GM23338 (cell line): Measurements from ENCODE around the gene C12orf56. TPM values are rescaled to one million over a fixed set of nuclear protein-coding genes. Genes with fewer than 3 reads are reported as not detected.

Experiments used
- ATAC-seq: fragments of 200-7000 bp; cut with Tn5 transposase; 3 replicates; pipeline ENCODE4 v1.9.1; 2020
- DNase-seq: peaks from one replicate; pipeline ENCODE4 v3.0.0-alpha.2; 2015; ENCODE audit warnings: low spot score
- H2AFZ ChIP-seq: fragments of 200-600 bp; sonication (generic); 2 replicates; pipeline ENCODE4 v1.8.0; 2016; ENCODE audit warnings: antibody characterized with exemption, mild to moderate bottlenecking, moderate library complexity
- H3F3A ChIP-seq: fragments of 200-600 bp; sonication (generic); replicated peaks from 2 replicates; pipeline ENCODE4 v1.8.0; 2017; ENCODE audit warnings: antibody characterized with exemption, mixed run types, low read depth
- H3K27ac ChIP-seq: fragments of 200-600 bp; sonication (generic); 2 replicates; pipeline ENCODE4 v1.6.1; 2016; ENCODE audit warnings: low read depth
- H3K27me3 ChIP-seq: fragments of 200-600 bp; sonication (generic); 2 replicates; pipeline ENCODE4 v1.8.0; 2016; ENCODE audit warnings: mild to moderate bottlenecking, mixed run types, moderate library complexity; ENCODE audit not compliant: insufficient read depth
- H3K36me3 ChIP-seq: fragments of 200-600 bp; sonication (generic); 2 replicates; pipeline ENCODE4 v1.8.0; 2016; ENCODE audit warnings: mild to moderate bottlenecking; ENCODE audit not compliant: insufficient read depth
- H3K4me1 ChIP-seq: fragments of 200-600 bp; sonication (generic); 2 replicates; pipeline ENCODE4 v1.8.0; 2016; ENCODE audit warnings: mild to moderate bottlenecking, moderate library complexity; ENCODE audit not compliant: insufficient read depth
- H3K4me2 ChIP-seq: fragments of 200-600 bp; sonication (generic); 2 replicates; pipeline ENCODE4 v1.7.1; 2017; ENCODE audit warnings: mixed run types
- H3K4me3 ChIP-seq: fragments of 200-600 bp; sonication (generic); 2 replicates; pipeline ENCODE4 v1.6.1; 2016; ENCODE audit warnings: mixed run types
- H3K79me2 ChIP-seq: fragments of 200-600 bp; sonication (generic); replicated peaks from 2 replicates; pipeline ENCODE4 v1.8.0; 2017; ENCODE audit warnings: mild to moderate bottlenecking; ENCODE audit not compliant: insufficient read depth
- H3K9me2 ChIP-seq: fragments of 200-600 bp; sonication (generic); 2 replicates; pipeline ENCODE4 v1.8.0; 2017; ENCODE audit not compliant: insufficient read depth
- H4K20me1 ChIP-seq: fragments of 200-600 bp; sonication (generic); replicated peaks from 2 replicates; pipeline ENCODE4 v1.8.0; 2017; ENCODE audit warnings: mild to moderate bottlenecking; ENCODE audit not compliant: insufficient read depth
- H3K27ac Mint-ChIP-seq: 2 replicates; pipeline ENCODE4 v1.8.0; 2020; ENCODE audit warnings: inconsistent platforms, mild to moderate bottlenecking, moderate library complexity, mixed read lengths
- H3K27me3 Mint-ChIP-seq: 3 replicates; pipeline ENCODE4 v1.8.0; 2022; ENCODE audit warnings: low read depth, mild to moderate bottlenecking, moderate library complexity, mixed read lengths, inconsistent platforms; ENCODE audit not compliant: insufficient read depth, poor library complexity
- H3K36me3 Mint-ChIP-seq: 3 replicates; pipeline ENCODE4 v1.8.0; 2021; ENCODE audit warnings: low read depth, mild to moderate bottlenecking, inconsistent platforms, moderate library complexity, mixed read lengths
- H3K4me1 Mint-ChIP-seq: 3 replicates; pipeline ENCODE4 v1.8.0; 2020; ENCODE audit warnings: mild to moderate bottlenecking, inconsistent platforms, mixed read lengths
- H3K4me3 Mint-ChIP-seq: 3 replicates; pipeline ENCODE4 v1.8.0; 2021; ENCODE audit warnings: moderate library complexity, mild to moderate bottlenecking, inconsistent platforms, mixed read lengths
- H3K9me3 Mint-ChIP-seq: 3 replicates; pipeline ENCODE4 v1.8.0; 2020; ENCODE audit warnings: moderate library complexity, mild to moderate bottlenecking, inconsistent platforms, mixed read lengths
- CREB1 ChIP-seq: fragments of 250-450 bp; sonication (Bioruptor Pico); IDR thresholded peaks from 2 replicates; pipeline ENCODE4 v1.5.0; 2020; ENCODE audit warnings: low read depth, mild to moderate bottlenecking, moderate library complexity
- CTCF ChIP-seq, 2 experiments: fragments of 200-600 bp in 1 of 2; sonication (generic) in 1 of 2; conservative IDR thresholded peaks; 2 replicates each; pipeline versions ENCODE4 v1.5.1 to v1.6.1; 2016 to 2017; ENCODE audit warnings: antibody characterized with exemption in 2 of 2, low read depth in 2 of 2, mild to moderate bottlenecking in 2 of 2, moderate library complexity in 1 of 2
- ETS1 ChIP-seq: IDR thresholded peaks from 2 replicates; pipeline ENCODE4 v1.6.1; 2016; ENCODE audit warnings: antibody characterized with exemption
- EZH2 ChIP-seq: fragments of 200-600 bp; sonication (generic); IDR thresholded peaks from one replicate; pipeline ENCODE4 v1.8.0; 2017; ENCODE audit warnings: antibody characterized with exemption, mild to moderate bottlenecking, low read depth; ENCODE audit not compliant: unreplicated experiment
- EZH2phosphoT487 ChIP-seq: fragments of 200-600 bp; sonication (generic); IDR thresholded peaks from one replicate; pipeline ENCODE4 v1.8.1; 2018; ENCODE audit warnings: antibody characterized with exemption; ENCODE audit not compliant: unreplicated experiment
- JUNB ChIP-seq: IDR thresholded peaks from one replicate; pipeline ENCODE4 v1.6.1; 2016; ENCODE audit warnings: antibody characterized with exemption; ENCODE audit not compliant: unreplicated experiment
- NANOG ChIP-seq: IDR thresholded peaks from 2 replicates; pipeline ENCODE4 v1.6.1; 2016; ENCODE audit warnings: antibody characterized with exemption, borderline replicate concordance
- POLR2AphosphoS5 ChIP-seq: IDR thresholded peaks from 2 replicates; pipeline ENCODE4 v1.6.1; 2016; ENCODE audit warnings: antibody characterized with exemption, low read depth
- REST ChIP-seq: IDR thresholded peaks from one replicate; pipeline ENCODE4 v1.6.1; 2018; ENCODE audit warnings: antibody characterized with exemption; ENCODE audit not compliant: unreplicated experiment
- STAT1 ChIP-seq: IDR thresholded peaks from one replicate; pipeline ENCODE4 v1.6.1; 2016; ENCODE audit warnings: antibody characterized with exemption; ENCODE audit not compliant: unreplicated experiment
- ZNF114 ChIP-seq: fragments of 250-450 bp; sonication (Bioruptor Pico); IDR thresholded peaks from 2 replicates; pipeline ENCODE4 v1.5.0; 2020; ENCODE audit warnings: mild to moderate bottlenecking, moderate library complexity
- ZNF331 ChIP-seq: fragments of 250-450 bp; sonication (Bioruptor Pico); IDR thresholded peaks from 2 replicates; pipeline ENCODE4 v1.5.0; 2020; ENCODE audit warnings: low read depth, mild to moderate bottlenecking, moderate library complexity
- ZNF462 ChIP-seq: fragments of 250-450 bp; sonication (Bioruptor Pico); IDR thresholded peaks from 2 replicates; pipeline ENCODE4 v1.5.0; 2020; ENCODE audit warnings: mild to moderate bottlenecking, moderate library complexity
- polyA plus RNA-seq: library from polyadenylated mRNA; unstranded; fragments of >200 nt; fragmentation: Nextera tagmentation; extraction: Ambion mirVana; gene quantifications from 2 replicates; pipeline ENCODE4 v1.2.1, GENCODE V29; 2016
- total RNA-seq: library from RNA; depleted of rRNA; stranded (reverse); fragments of >200 nt; shearing (Covaris generic); gene quantifications from 2 replicates; pipeline ENCODE4 v1.2.3, GENCODE V29; 2014

The C12orf56 gene
- total and polyA plus RNA-seq, 2 experiments from 2014 or later = 6.4 to 9.3 TPM

- no peak for TF ChIP-seq EZH2
- no peak for TF ChIP-seq ZNF462 (CRISPR knock-in tag)
Observed at GRCh38 chr12:64240781-64241180, 149.8 kb downstream of the C12orf56 start (continued).

- H3K27me3 Mint-ChIP-seq = no peaks in the 10 kb centered on the region
- no peak overlapping the region for H3K27ac ChIP-seq
- ATAC-seq (no peak), DNase-seq (no peak)
- H3K4me3 ChIP-seq = no peak overlapping the region
- H3K4me1 Mint-ChIP-seq = peaks cover 3% of the 10 kb centered on the region; the same call in 2 of the 3 replicates
- H3K79me2 ChIP-seq = no peaks in the 10 kb centered on the region
- H4K20me1 ChIP-seq = no peaks in the 10 kb centered on the region
- no peaks in the 10 kb centered on the region for H3K9me3 Mint-ChIP-seq
- H3F3A ChIP-seq = no peaks in the 10 kb centered on the region
- no peak overlapping the region for H3K4me2 ChIP-seq
- H3K36me3 ChIP-seq = no peaks in the 10 kb centered on the region
- H2AFZ ChIP-seq = no peak overlapping the region
- no peaks in the 10 kb centered on the region for H3K36me3 Mint-ChIP-seq
- no peaks in the 10 kb centered on the region for H3K27me3 ChIP-seq
- no peaks in the 10 kb centered on the region for H3K4me1 ChIP-seq
- H3K9me2 ChIP-seq = no peaks in the 10 kb centered on the region
- no peak overlapping the region for H3K4me3 Mint-ChIP-seq
- H3K27ac Mint-ChIP-seq = no peak overlapping the region
- TF ChIP-seq ZNF331 (CRISPR knock-in tag) = no peak
- TF ChIP-seq JUNB = no peak
- no peak for TF ChIP-seq STAT1
- no peak for TF ChIP-seq EZH2
- no peak for TF ChIP-seq REST
- no peak for TF ChIP-seq EZH2phosphoT487
- TF ChIP-seq ETS1 = no peak
- TF ChIP-seq ZNF114 (CRISPR knock-in tag) = no peak
- no peak for TF ChIP-seq CTCF (conservative IDR thresholded peaks at IDR 0.05; ENCODE audit: low read depth in 2 of 2)
- no peak for TF ChIP-seq CREB1 (CRISPR knock-in tag)
- no peak for TF ChIP-seq NANOG
- TF ChIP-seq POLR2AphosphoS5 = no peak
Observed at GRCh38 chr12:64237382-64237781, 153.2 kb downstream of the C12orf56 start.
